Neutrophil (primary cell): ENCODE results near the gene BCDIN3D.
"Not testable (repeated sequence)": the region's sequence is repeated elsewhere in the genome, so short reads cannot be mapped to it uniquely, and the experiment has no call there.

Source experiments
- H3K27ac ChIP-seq: fragments of 200-600 bp; sonication (generic); 2 replicates; pipeline ENCODE4 v1.5.1; 2016; ENCODE audit warnings: mild to moderate bottlenecking, moderate library complexity
- H3K27me3 ChIP-seq: fragments of 200-600 bp; sonication (generic); 2 replicates; pipeline ENCODE4 v1.6.0; 2016; ENCODE audit warnings: mild to moderate bottlenecking
- H3K36me3 ChIP-seq: fragments of 200-600 bp; sonication (generic); 2 replicates; pipeline ENCODE4 v1.5.1; 2017
- H3K4me1 ChIP-seq, 2 experiments: fragments of 200-600 bp in 1 of 2; sonication (generic) in 1 of 2; 1 replicate in 1 of 2; 2 replicates in 1 of 2; pipeline versions ENCODE4 v1.5.1 to v1.6.1; 2013 to 2016; ENCODE audit warnings: low read depth in 1 of 2, low read length in 1 of 2, mild to moderate bottlenecking in 1 of 2, moderate library complexity in 1 of 2; ENCODE audit not compliant: control insufficient read depth in 1 of 2, insufficient read depth in 1 of 2
- H3K4me3 ChIP-seq, 2 experiments: fragments of 200-600 bp in 1 of 2; sonication (generic) in 1 of 2; 1 replicate in 1 of 2; 2 replicates in 1 of 2; pipeline ENCODE4 v1.5.1; 2013 to 2016; ENCODE audit warnings: low read depth in 1 of 2, low read length in 1 of 2, mild to moderate bottlenecking in 1 of 2, moderate library complexity in 1 of 2
- H3K9me3 ChIP-seq: fragments of 200-600 bp; sonication (generic); 2 replicates; pipeline ENCODE4 v1.5.1; 2016
- CTCF ChIP-seq: fragments of 200-600 bp; sonication (generic); IDR thresholded peaks from 2 replicates; pipeline ENCODE4 v1.5.1; 2016; ENCODE audit warnings: antibody characterized with exemption

Gene BCDIN3D

GRCh38 chr12:49880756-49881414 lies 38.0 kb upstream of the BCDIN3D start:
- Histone ChIP-seq H3K36me3 (no peaks in the 10 kb centered on the region), H3K27me3 (peaks cover 28% of the 10 kb centered on the region), H3K4me3 (no peak overlapping the region), H3K27ac (no peak overlapping the region), H3K9me3 (no peaks in the 10 kb centered on the region), H3K4me1 (no peaks in the 10 kb centered on the region)
- no peak for TF ChIP-seq CTCF

GRCh38 chr12:49879065-49879464 lies 36.2 kb upstream of the BCDIN3D start:
- peaks cover 21% of the 10 kb centered on the region for H3K27me3 ChIP-seq
- H3K27ac ChIP-seq, H3K36me3 ChIP-seq, H3K9me3 ChIP-seq, H3K4me3 ChIP-seq, H3K4me1 ChIP-seq: not testable (repeated sequence)

GRCh38 chr12:49878021-49878420 lies 35.1 kb upstream of the BCDIN3D start:
- Histone ChIP-seq H3K36me3 (no peaks in the 10 kb centered on the region), H3K4me3 (no peak overlapping the region), H3K9me3 (no peaks in the 10 kb centered on the region), H3K4me1 (no peaks in the 10 kb centered on the region), H3K27me3 (peaks cover 13% of the 10 kb centered on the region), H3K27ac (no peak overlapping the region)
- no peak for TF ChIP-seq CTCF

- Histone ChIP-seq H3K4me3 (no peak overlapping the region), H3K36me3 (no peaks in the 10 kb centered on the region), H3K27me3 (peaks cover 12% of the 10 kb centered on the region), H3K4me1 (no peaks in the 10 kb centered on the region), H3K27ac (no peak overlapping the region), H3K9me3 (no peaks in the 10 kb centered on the region)
- TF ChIP-seq CTCF, result no peak
These were observed 34.2 kb upstream of the BCDIN3D start for GRCh38 chr12:49877066-49877465.

- Histone ChIP-seq H3K4me3 (no peak overlapping the region), H3K9me3 (no peaks in the 10 kb centered on the region), H3K27ac (no peak overlapping the region), H3K27me3 (peaks cover 12% of the 10 kb centered on the region), H3K4me1 (no peaks in the 10 kb centered on the region), H3K36me3 (no peaks in the 10 kb centered on the region)
- TF ChIP-seq CTCF, result no peak
These were observed 33.2 kb upstream of the BCDIN3D start for GRCh38 chr12:49876070-49876469.

GRCh38 chr12:49875115-49875720 lies 32.3 kb upstream of the BCDIN3D start:
- H3K4me1 ChIP-seq, result no peaks in the 10 kb centered on the region
- no peaks in the 10 kb centered on the region for H3K9me3 ChIP-seq
- H3K36me3 ChIP-seq, result no peaks in the 10 kb centered on the region
- no peak for TF ChIP-seq CTCF
- peaks cover 12% of the 10 kb centered on the region for H3K27me3 ChIP-seq
- no peak overlapping the region for H3K4me3 ChIP-seq
- no peak overlapping the region for H3K27ac ChIP-seq
